ENCODE measurements around the gene HDHD3.

GRCh38 chr9:113376634-113377567, at the start of gene HDHD3:
- no peak for TF ChIP-seq CTCF (IDR thresholded peaks at IDR 0.05)
- peak; percentile 75 to 85 for TF ChIP-seq POLR2A (IDR thresholded peaks at IDR 0.05)

Data from thyroid gland (tissue), 4 donors.